Stimulated activated CD4-positive, alpha-beta T cell treated with anti-CD3 and anti-CD28 coated beads, Interleukin-2, amount 100 ng/mL, for 48 hours (primary cell): ENCODE data around the gene SNX25.
"Not testable (repeated sequence)": the region's sequence is repeated elsewhere in the genome, so short reads cannot be mapped to it uniquely, and the experiment has no call there.

Experiments used
- DNase-seq, 2 donors: peaks; one replicate each; pipeline ENCODE4 v3.0.0-alpha.2; 2020

Gene SNX25

GRCh38 chr4:185346975-185347601 lies 137.7 kb downstream of the SNX25 start:
- DNase-seq, result no peak

GRCh38 chr4:185351691-185352090 lies 142.3 kb downstream of the SNX25 start:
- no peak for DNase-seq

- DNase-seq, result no peak
Observed at GRCh38 chr4:185352202-185352601, 142.8 kb downstream of the SNX25 start.

GRCh38 chr4:185352741-185353140 lies 143.3 kb downstream of the SNX25 start:
- DNase-seq, result no peak

GRCh38 chr4:185357211-185357610 lies 147.8 kb downstream of the SNX25 start:
- DNase-seq, result no peak

GRCh38 chr4:185357733-185358440 lies 148.5 kb downstream of the SNX25 start:
- DNase-seq, result no peak

GRCh38 chr4:185358514-185358913 lies 149.1 kb downstream of the SNX25 start:
- no peak for DNase-seq

GRCh38 chr4:185358959-185359358 lies 149.6 kb downstream of the SNX25 start:
- no peak for DNase-seq

- DNase-seq, result no peak
Observed at GRCh38 chr4:185359767-185360446, 150.5 kb downstream of the SNX25 start.

- no peak for DNase-seq
Observed at GRCh38 chr4:185361872-185362271, 152.5 kb downstream of the SNX25 start.

GRCh38 chr4:185362570-185362969 lies 153.2 kb downstream of the SNX25 start:
- DNase-seq, result not testable (repeated sequence)

- DNase-seq, result no peak
Observed at GRCh38 chr4:185363251-185363650, 153.9 kb downstream of the SNX25 start.

GRCh38 chr4:185364886-185365285 lies 155.5 kb downstream of the SNX25 start:
- DNase-seq, result no peak

- no peak for DNase-seq
Observed at GRCh38 chr4:185369731-185370130, 160.3 kb downstream of the SNX25 start.

- no peak for DNase-seq
Observed at GRCh38 chr4:185370268-185370949, 161.0 kb downstream of the SNX25 start.

GRCh38 chr4:185371702-185372101 lies 162.3 kb downstream of the SNX25 start:
- DNase-seq, result no peak

GRCh38 chr4:185374027-185374426 lies 164.6 kb downstream of the SNX25 start:
- no peak for DNase-seq

GRCh38 chr4:185374573-185374972 lies 165.2 kb downstream of the SNX25 start:
- DNase-seq, result no peak

GRCh38 chr4:185378264-185378663 lies 168.9 kb downstream of the SNX25 start:
- no peak for DNase-seq

- no peak for DNase-seq
Observed at GRCh38 chr4:185379326-185380295, 170.2 kb downstream of the SNX25 start.

- DNase-seq, result no peak
Observed at GRCh38 chr4:185380320-185380719, 170.9 kb downstream of the SNX25 start.
